GF-D8 (cell line): ENCODE data around the gene FKBP8.
A peak's percentile ranks its signal among the peaks of the same experiment; 100 is the strongest.

Source experiments
- DNase-seq: peaks from one replicate; lab custom pipeline; 2025; lab: John Stamatoyannopoulos, UW

FKBP8 gene

DNA sequence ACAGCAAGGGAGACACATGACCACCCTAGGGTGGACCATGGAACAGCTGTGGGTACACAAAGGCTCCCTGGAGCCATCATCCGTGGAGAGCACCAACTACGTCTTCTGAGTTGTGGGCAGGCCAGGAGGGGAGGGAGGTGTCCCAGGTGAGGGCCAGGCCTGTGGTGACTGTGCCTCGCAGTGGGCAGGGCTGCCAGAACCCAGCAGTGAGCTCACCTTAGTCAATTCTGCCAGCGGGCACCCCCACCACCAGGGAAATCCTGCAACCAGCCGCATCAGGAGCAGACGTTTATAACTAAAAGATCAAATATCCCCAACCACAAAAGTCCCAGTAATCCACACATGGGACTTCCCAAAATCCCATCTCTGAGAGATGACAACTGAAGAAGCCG, 41.1 kb downstream of the FKBP8 start:
- DNase-seq: no peak

- peak; percentile 70 for DNase-seq
These were observed 41.5 kb downstream of the FKBP8 start for GRCh38 chr19:18501832-18502231.

GRCh38 chr19:18501351-18501750, 42.0 kb downstream of the FKBP8 start:
- DNase-seq: no peak

DNA sequence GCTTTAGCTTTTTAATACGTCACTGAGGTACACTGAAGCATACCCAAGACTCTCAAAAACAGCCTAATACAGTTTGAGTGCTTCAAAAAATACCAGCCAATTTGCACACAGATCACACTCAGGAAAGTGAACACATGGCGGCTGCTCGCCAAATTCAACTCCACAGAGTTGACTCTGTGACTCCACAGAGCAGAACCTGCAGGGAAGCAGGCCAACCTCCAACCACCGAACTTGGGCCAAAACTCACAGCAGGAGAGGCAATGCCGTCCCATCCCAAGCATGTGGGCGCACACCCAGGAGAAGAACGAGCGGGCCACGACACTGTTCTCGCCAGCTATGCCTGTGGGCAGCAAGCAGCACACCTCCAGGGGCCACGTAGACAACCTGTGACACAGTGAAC, 42.6 kb downstream of the FKBP8 start:
- DNase-seq: no peak

DNA sequence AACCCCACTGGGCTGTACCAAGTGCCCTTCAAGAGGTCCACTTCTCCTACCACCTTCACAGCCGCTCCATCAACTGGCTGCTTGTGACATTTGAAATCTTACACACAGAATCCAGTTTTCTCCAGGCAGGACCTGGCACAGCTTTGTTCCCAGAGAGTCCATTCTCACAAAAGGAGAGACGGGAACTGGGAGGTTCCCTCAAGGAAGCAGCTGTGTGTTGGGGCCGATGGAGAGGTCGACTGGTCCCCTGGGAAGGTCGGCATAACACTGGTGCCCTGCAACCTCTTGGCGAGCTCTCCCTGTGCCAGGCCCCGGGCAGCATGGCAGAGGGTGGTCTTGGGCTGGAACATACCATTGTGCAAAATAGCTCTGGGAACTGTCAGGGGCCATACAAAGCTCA, 43.0 kb downstream of the FKBP8 start:
- DNase-seq: no peak

- DNase-seq: no peak
These were observed 44.2 kb downstream of the FKBP8 start for GRCh38 chr19:18499055-18499775.

DNA sequence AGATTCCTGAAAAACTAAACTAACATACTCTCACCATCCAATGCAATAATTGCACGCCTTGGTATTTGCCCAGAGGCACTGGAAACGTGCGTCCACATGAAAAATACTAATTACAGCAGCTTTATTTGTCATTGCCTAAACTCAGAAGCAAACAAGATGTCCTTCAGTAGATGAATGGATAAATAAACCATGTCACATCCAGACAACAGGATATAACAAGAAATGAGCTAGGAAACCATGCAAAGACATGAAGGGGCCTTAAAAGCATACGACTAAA, 46.5 kb downstream of the FKBP8 start:
- no peak for DNase-seq

DNA sequence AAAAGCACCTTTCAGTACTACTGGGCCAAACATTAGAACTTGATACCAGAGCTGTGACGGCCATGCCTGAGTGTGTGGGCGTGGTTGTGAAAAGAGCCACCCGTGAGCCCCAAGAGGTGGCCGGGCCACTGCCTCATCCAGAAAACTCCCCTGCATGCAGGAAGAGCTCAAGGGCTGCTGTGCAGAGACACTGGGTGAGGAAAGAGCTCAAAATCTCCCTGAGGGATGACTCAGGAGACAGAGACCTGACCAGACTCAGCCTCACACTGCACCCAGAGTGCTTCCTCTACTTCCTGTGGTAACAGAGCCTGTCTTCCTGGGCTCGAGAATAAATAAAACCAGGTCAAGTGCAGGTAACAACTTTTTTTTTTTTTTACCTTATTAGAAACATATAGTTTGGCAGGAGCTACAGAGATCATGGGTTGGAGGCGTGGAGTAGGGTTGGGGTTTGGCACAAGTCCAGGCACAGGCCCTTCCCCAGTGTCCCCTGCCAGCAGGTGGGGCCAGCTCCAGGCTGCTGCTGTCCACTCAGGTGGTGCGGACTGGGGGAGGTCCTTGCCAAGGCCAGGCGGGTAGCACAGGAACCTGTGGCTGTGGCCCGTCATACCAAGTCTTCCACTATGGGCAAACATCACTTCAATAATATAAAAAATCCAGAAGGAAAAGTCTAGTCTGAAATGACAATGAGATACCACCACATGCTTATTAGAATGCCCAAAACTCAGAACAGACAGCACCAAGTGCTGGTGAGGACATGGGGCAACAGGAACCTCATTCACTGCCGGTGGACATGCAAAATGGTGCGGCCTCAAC, 47.0 kb downstream of the FKBP8 start:
- peak; percentile 61 for DNase-seq

- no peak for DNase-seq
These were observed 48.0 kb downstream of the FKBP8 start for GRCh38 chr19:18495204-18495911.

DNA sequence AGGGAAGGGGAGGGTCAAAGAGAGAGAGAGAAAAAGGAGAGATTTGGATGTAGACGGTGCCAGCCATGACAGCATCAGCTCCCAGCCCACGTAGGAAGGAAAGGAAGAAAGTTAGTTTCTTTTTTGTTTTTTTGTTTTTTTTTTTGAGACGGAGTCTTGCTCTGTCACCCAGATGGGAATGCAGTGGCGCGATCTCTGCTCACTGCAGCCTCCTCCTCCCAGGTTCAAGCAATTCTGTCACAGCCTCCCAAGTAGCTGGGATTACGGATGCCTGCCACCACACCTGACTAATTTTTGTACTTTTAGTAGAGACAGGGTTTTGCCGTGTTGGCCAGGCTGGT, 49.1 kb downstream of the FKBP8 start:
- DNase-seq: no peak

- no peak for DNase-seq
These were observed 49.7 kb downstream of the FKBP8 start for GRCh38 chr19:18493440-18494266.

DNA sequence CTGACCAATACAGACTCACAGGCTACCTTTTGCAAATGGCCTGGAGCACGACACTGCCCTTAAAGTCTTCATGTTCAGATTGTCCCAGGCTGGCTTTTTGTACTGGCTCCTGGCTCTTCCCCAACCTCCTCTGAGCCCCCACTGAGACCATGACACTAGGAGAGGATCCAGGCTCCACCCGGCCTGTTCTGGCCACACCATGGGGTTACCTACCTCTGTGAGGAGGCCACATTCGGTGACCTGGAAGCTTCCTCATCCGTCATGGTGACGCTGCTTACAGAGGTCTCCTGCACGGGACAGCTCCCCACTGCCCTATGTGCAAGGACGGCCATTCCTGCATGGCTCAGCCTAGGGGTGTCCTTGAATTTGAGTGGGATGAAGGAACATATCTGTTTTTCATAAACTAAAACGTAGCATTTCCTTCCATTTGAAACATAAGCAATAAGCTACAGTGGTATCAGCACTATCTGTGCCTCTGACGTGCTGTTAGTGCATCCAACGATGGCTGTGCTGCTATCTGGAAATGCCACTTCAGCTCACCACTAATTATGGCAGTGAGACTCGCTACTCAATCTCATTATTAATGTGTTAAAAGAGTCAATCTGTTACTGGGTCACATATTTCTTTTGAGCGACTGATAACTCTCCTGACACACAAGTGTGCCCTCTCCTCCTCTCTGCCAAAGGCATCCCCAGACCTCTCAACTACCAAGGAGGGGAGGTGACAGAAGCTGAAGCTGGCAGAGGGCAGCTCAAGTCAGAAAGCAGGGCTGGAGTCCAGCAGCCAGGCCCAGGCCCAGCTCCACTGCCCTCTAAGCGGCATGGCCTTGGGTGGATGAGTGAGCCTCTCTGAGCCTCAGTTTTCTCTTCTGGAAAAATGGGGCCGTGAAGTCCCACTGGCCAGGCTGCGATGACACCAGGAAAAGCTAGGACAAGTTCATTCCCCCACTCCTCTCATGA, 51.1 kb downstream of the FKBP8 start:
- DNase-seq: no peak

- DNase-seq: no peak
These were observed 52.6 kb downstream of the FKBP8 start for GRCh38 chr19:18490728-18491127.

DNA sequence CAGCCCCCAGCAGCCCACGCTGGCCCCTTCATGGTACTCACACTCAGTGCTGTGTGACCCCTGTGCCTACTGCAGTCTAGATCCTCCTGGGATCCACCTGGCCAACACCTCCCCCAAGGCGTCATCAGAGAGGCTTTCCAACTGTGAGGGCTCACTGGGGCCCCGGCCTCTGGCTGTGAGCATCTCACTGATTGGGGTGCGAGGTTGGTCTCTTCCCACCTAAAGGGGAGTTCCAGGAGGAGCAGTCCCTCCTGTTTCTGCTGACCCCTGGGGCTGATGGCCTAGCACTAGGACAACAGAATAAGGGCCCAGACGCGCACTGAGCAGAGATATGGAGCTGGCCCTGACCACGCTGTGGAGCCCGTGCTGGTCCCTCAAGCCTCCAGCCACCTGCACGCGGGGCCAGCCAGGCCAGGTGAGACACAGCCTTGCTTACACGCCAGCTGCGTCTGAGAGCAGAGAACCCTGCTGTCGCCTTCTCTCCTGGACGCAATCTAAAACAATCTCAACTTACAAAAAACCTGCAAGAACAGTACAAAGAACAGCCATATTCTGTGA, 53.7 kb downstream of the FKBP8 start:
- DNase-seq: no peak

GRCh38 chr19:18488838-18489626, 54.3 kb downstream of the FKBP8 start:
- no peak for DNase-seq

DNA sequence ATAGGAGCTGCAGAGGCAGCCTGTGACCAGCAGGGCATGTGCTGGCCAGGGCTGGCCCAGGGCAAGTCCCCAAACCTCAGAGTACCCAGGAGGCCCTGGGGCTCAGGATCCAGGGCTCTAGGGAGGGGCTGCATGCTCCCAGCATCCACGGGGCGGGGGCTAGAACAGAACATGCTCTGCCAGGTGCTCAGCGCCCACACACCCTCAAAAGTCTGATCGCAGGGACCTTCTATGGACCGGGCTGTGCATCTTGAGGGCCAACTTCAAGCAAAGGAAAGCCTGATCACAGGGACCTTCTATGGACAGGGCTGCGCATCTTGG, 55.0 kb downstream of the FKBP8 start:
- no peak for DNase-seq

- no peak for DNase-seq
These were observed 55.6 kb downstream of the FKBP8 start for GRCh38 chr19:18487576-18488402.

- DNase-seq: no peak
These were observed 56.6 kb downstream of the FKBP8 start for GRCh38 chr19:18486746-18487145.

DNA sequence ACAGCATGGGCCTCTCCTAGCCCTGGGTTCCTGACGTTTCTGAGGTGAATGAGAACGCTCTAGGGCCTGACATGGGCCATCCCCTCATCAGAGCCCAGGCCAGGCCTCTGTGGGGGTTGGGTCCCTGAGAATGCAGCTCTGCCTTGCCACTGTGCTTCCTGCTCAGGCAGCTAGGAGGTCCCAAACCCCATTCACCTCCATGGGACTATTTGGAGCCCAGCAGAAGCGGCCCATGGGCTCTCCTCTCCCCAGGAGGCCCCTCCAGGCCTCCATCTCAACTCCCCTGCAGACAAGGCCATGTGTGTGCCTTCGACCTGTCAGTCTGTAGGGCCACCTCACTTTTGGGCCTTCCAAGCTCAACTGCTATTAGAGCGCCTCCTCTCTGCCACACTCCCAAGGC, 58.4 kb downstream of the FKBP8 start:
- DNase-seq: no peak
